Ascending aorta (tissue), 2 donors: ENCODE data around the gene CD200R1. TPM values are rescaled to one million over a fixed set of nuclear protein-coding genes. Genes with fewer than 3 reads are reported as not detected.

ENCODE experiments used
- DNase-seq, 2 donors: peaks; one replicate each; pipeline ENCODE4 v3.0.0-alpha.2; 2019; ENCODE audit warnings: low spot score in 2 of 2
- H3K27ac ChIP-seq, 2 donors: fragments of 200-600 bp; sonication (generic); one replicate each; pipeline ENCODE4 v1.5.1; 2016 to 2017; ENCODE audit warnings: mild to moderate bottlenecking in 1 of 2
- H3K27me3 ChIP-seq: fragments of 200-600 bp; sonication (generic); one replicate; pipeline ENCODE4 v1.5.1; 2017
- H3K36me3 ChIP-seq, 2 donors: fragments of 200-600 bp; sonication (generic); one replicate each; pipeline ENCODE4 v1.5.1; 2016
- H3K4me1 ChIP-seq, 2 donors: fragments of 200-600 bp; sonication (generic); one replicate each; pipeline ENCODE4 v1.5.1; 2016 to 2017; ENCODE audit warnings: mild to moderate bottlenecking in 1 of 2
- H3K4me3 ChIP-seq, 2 donors: fragments of 200-600 bp; sonication (generic); one replicate each; pipeline ENCODE4 v1.5.1; 2016 to 2017; ENCODE audit warnings: mild to moderate bottlenecking in 1 of 2
- H3K9me3 ChIP-seq, 2 donors: fragments of 200-600 bp; sonication (generic); one replicate each; pipeline ENCODE4 v1.5.1; 2016
- CTCF ChIP-seq, 3 experiments: fragments of 200-600 bp in 2 of 3; fragments of 450-650 bp in 1 of 3; sonication (generic) in 2 of 3; IDR thresholded peaks; one replicate each; pipeline ENCODE4 v1.5.1; 2016 to 2019; ENCODE audit warnings: antibody characterized with exemption in 3 of 3, mild to moderate bottlenecking in 1 of 3, moderate library complexity in 1 of 3
- intact Hi-C: fragments of 100-400 bp; cut with DNase I; formaldehyde crosslinking; loops from one replicate; pipeline ENCODE4 v1.15.1; 2023
- total RNA-seq: library from RNA; depleted of rRNA; stranded (reverse); fragments of >200 nt; gene quantifications from one replicate; pipeline ENCODE4 v1.1.0, GENCODE V29; 2016

CD200R1 gene
- total RNA-seq, 1 donor from 2014 or later = not detected

- H3K36me3 ChIP-seq = no peaks in the 10 kb centered on the region
- no peak for TF ChIP-seq CTCF (IDR thresholded peaks at IDR 0.05)
- H3K27me3 ChIP-seq = no peaks in the 10 kb centered on the region
- no peaks in the 10 kb centered on the region for H3K4me1 ChIP-seq
- intact Hi-C loops = no loop called here
- no peaks in the 10 kb centered on the region for H3K9me3 ChIP-seq
- DNase-seq = no peak
- H3K27ac ChIP-seq = no peak overlapping the region
- H3K4me3 ChIP-seq = no peak overlapping the region
Measured at GRCh38 chr3:112908252-112908651, 66.7 kb downstream of the CD200R1 start.

GRCh38 chr3:112904786-112905185, 70.1 kb downstream of the CD200R1 start:
- Histone ChIP-seq H3K4me3 (no peak overlapping the region), H3K27ac (no peak overlapping the region), H3K36me3 (no peaks in the 10 kb centered on the region), H3K27me3 (no peaks in the 10 kb centered on the region), H3K9me3 (no peaks in the 10 kb centered on the region), H3K4me1 (no peaks in the 10 kb centered on the region)
- no peak for TF ChIP-seq CTCF (IDR thresholded peaks at IDR 0.05)
- DNase-seq = no peak
- intact Hi-C loops = no loop called here

- Histone ChIP-seq H3K36me3 (no peaks in the 10 kb centered on the region), H3K27me3 (no peaks in the 10 kb centered on the region), H3K27ac (no peak overlapping the region), H3K4me3 (no peak overlapping the region), H3K4me1 (no peaks in the 10 kb centered on the region), H3K9me3 (no peaks in the 10 kb centered on the region)
- intact Hi-C loops = no loop called here
- no peak for DNase-seq
- no peak for TF ChIP-seq CTCF (IDR thresholded peaks at IDR 0.05)
Measured at GRCh38 chr3:112900113-112900512, 74.8 kb downstream of the CD200R1 start.

GRCh38 chr3:112897791-112898190, 77.1 kb downstream of the CD200R1 start:
- no peak for TF ChIP-seq CTCF (IDR thresholded peaks at IDR 0.05)
- no peaks in the 10 kb centered on the region for H3K4me1 ChIP-seq
- DNase-seq = no peak
- no peak overlapping the region for H3K27ac ChIP-seq
- H3K9me3 ChIP-seq = no peaks in the 10 kb centered on the region
- no peak overlapping the region for H3K4me3 ChIP-seq
- no peaks in the 10 kb centered on the region for H3K36me3 ChIP-seq
- H3K27me3 ChIP-seq = no peaks in the 10 kb centered on the region
- intact Hi-C loops = no loop called here

- Histone ChIP-seq H3K4me3 (no peak overlapping the region), H3K9me3 (no peaks in the 10 kb centered on the region), H3K36me3 (no peaks in the 10 kb centered on the region), H3K4me1 (no peaks in the 10 kb centered on the region), H3K27me3 (no peaks in the 10 kb centered on the region), H3K27ac (no peak overlapping the region)
- TF ChIP-seq CTCF (IDR thresholded peaks at IDR 0.05) = no peak
- DNase-seq = no peak
- intact Hi-C loops = no loop called here
Measured at GRCh38 chr3:112894258-112894657, 80.6 kb downstream of the CD200R1 start.

- H3K4me3 ChIP-seq = no peak overlapping the region
- intact Hi-C loops = no loop called here
- DNase-seq = no peak
- no peaks in the 10 kb centered on the region for H3K4me1 ChIP-seq
- H3K36me3 ChIP-seq = no peaks in the 10 kb centered on the region
- no peaks in the 10 kb centered on the region for H3K27me3 ChIP-seq
- H3K27ac ChIP-seq = no peak overlapping the region
- TF ChIP-seq CTCF (IDR thresholded peaks at IDR 0.05) = no peak
- no peaks in the 10 kb centered on the region for H3K9me3 ChIP-seq
Measured at GRCh38 chr3:112889357-112889756, 85.5 kb downstream of the CD200R1 start.
